NB4 (cell line): ENCODE measurements around the gene PGPEP1.

Experiments used
- DNase-seq: peaks from one replicate; pipeline ENCODE4 v3.0.0; 2010; ENCODE audit warnings: low read depth
- H3K4me3 ChIP-seq: one replicate; pipeline ENCODE4 v1.5.1; 2011; ENCODE audit warnings: mild to moderate bottlenecking, low read depth, low read length, moderate library complexity
- CTCF ChIP-seq: IDR thresholded peaks from one replicate; pipeline ENCODE4 v1.5.1; 2012; ENCODE audit warnings: low read depth, low read length
- MAX ChIP-seq: IDR thresholded peaks from 2 replicates; pipeline ENCODE4 v1.6.1; 2011; ENCODE audit warnings: low read depth, low read length
- MYC ChIP-seq: IDR thresholded peaks from 2 replicates; pipeline ENCODE4 v1.6.1; 2011; ENCODE audit warnings: low read depth, low read length
- POLR2A ChIP-seq: IDR thresholded peaks from 2 replicates; pipeline ENCODE4 v1.6.1; 2011; ENCODE audit warnings: mild to moderate bottlenecking; ENCODE audit not compliant: insufficient read length; ENCODE audit errors: extremely low read depth

PGPEP1 gene

GRCh38 chr19:18310966-18311365, 29.4 kb upstream of the PGPEP1 start:
- TF ChIP-seq POLR2A (no peak), MYC (no peak), CTCF (no peak), MAX (no peak)
- no peak for DNase-seq

GRCh38 chr19:18311502-18312091, 28.8 kb upstream of the PGPEP1 start:
- TF ChIP-seq MYC (no peak), MAX (no peak), POLR2A (no peak), CTCF (no peak)
- H3K4me3 ChIP-seq = no peak overlapping the region
- no peak for DNase-seq

More at GRCh38 chr19:18310966-18311365, 29.4 kb upstream of the PGPEP1 start:
- H3K4me3 ChIP-seq = no peak overlapping the region

- H3K4me3 ChIP-seq = no peak overlapping the region
- no peak for TF ChIP-seq MYC
- no peak for TF ChIP-seq MAX
- no peak for TF ChIP-seq CTCF
- TF ChIP-seq POLR2A = no peak
- no peak for DNase-seq
These were observed 28.3 kb upstream of the PGPEP1 start for GRCh38 chr19:18312092-18312534.

GRCh38 chr19:18313398-18313797, 27.0 kb upstream of the PGPEP1 start:
- no peak for TF ChIP-seq POLR2A
- no peak for TF ChIP-seq CTCF
- TF ChIP-seq MYC = no peak
- no peak for TF ChIP-seq MAX
- no peak for DNase-seq

GRCh38 chr19:18317961-18318800, 22.2 kb upstream of the PGPEP1 start:
- H3K4me3 ChIP-seq = no peak overlapping the region
- DNase-seq = no peak
- TF ChIP-seq CTCF (no peak), POLR2A (no peak), MAX (no peak), MYC (no peak)

More at GRCh38 chr19:18313398-18313797, 27.0 kb upstream of the PGPEP1 start:
- H3K4me3 ChIP-seq = no peak overlapping the region
